HG02763 (cell line): ENCODE measurements around the gene GSTA1.
A peak's percentile ranks its signal among the peaks of the same experiment; 100 is the strongest.
"Not testable (repeated sequence)": the region's sequence is repeated elsewhere in the genome, so short reads cannot be mapped to it uniquely, and the experiment has no call there.

ENCODE experiments used
- ATAC-seq: cut with Tn5 transposase; IDR thresholded peaks from one replicate; pipeline ENCODE4 v1.9.1; 2021; ENCODE audit warnings: mild to moderate bottlenecking, moderate library complexity; ENCODE audit not compliant: unreplicated experiment

GSTA1 gene

DNA sequence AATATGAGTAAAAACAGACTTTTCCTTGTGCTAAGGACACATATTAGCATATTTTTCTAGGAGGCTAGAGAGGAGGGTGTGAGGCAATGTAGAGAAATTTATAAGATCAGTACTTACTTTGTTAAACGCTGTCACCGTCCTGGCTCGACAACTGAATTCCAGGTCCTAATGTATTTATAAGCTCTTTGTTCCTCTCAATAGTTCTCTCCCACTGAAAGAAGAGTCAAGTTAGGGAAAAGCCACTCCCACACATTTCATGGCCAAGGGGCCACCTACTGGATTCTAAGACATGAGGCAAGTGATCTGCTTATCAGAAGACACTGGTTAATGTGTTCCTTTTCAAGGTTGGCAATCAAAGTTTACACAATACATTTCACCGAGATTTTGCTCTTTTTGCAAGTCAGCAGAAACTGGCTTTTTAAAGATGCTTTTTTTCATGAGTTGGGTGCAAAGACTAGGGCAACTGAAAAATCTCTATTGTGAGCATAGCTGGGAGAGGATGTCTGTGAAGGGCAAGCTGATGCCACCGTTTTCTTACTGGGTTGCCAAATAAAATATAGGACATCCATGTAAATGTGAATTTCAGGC, at the start of gene GSTA1:
Gene GSTA1, minus strand, starts transcription at position 149 of the 588 bp plus-strand sequence. CDS start 4,549 bp downstream, outside the sequence.
- not testable (repeated sequence) for ATAC-seq

DNA sequence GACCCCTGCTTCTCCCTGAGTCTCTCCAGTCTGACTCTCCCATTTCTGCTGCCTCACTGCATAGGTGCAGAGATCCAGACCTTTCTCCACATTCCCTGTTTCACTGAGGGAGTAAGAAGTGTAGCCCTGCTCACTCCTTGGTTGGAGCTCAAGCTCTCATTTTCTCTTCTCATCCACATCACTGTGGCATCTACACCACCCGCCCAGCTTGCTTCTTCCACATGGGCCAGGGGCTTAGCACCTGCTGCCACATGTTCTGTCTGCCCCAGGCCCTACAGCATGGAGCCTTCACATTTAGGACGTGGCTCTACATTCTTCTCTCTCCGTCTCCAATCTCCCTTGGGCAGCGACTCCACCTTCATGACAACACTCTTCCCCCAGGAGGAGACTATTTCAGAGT, 45.5 kb upstream of the GSTA1 start:
- ATAC-seq = no peak

DNA sequence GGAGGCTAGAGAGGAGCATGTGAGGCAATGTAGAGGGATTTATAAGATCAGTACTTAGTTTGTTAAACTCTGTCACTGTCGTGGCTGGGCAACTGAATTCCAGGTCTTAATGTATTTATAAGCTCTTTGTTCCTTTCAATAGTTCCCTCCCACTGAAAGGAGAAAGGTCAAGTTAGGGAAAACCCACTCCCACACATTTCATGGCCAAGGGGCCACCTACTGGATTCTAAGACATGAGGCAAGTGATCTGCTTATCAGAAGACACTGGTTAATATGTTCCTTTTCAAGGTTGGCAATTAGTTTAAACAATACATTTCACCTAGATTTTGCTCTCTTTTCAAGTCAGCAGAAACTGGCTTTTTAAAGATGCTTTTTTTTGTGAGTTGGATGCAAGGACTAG, 42.4 kb upstream of the GSTA1 start:
- ATAC-seq = no peak

DNA sequence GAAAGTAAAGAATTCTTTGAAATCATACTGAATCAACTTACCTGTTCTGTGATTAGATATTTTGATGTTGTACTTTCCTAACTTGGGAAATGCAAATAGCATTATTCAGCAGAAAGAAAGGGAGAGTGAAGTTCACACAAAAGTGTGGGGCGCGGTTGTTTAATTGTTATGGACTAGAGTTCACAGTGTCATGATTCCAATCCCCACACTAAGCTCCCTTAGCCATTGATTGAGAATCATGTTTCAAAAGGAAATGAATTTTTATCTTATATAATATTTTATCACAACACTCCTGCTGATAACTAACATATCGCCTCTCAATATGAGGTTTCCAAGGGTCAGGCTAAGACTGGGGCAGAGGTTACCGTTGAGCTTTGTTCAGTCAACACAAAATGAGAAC, 40.0 kb upstream of the GSTA1 start:
- no peak for ATAC-seq

DNA sequence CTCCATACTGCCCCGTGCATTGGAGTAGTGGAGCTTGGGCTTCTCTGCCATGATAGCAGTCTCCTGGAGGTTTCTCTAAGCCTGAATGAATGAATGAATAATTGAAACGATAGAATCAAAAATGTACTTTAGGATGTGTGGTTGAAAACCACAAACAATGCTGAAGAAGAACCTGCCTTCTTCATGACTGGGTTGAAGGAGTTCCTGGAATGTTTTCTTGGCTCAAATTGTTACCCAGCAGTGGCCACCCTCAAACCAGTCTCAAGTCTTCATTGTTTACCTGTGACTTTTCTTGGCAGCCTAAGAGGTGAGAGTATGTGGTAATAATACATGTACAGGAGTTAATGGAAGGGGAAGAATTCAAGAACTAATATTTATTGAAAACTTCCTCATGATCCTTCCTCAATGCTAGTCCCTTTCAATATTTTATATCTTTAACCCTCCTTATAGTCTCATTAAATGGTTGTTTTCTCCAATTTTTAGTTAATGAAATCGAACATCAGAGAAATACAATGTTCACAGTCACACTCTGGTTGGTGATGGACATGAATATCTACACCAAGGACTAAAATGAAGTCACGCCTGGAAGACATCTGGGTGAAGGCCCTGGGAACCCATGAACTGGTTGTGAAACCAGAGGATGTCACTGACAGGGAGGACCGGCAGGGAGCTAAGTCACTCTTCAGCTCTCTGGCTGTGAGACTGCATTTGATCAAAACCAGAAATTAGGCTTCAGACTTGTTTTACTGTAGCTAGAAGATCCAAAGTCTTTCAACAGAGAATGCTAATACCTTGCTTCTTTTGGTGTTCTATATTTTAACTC, 37.4 kb upstream of the GSTA1 start, which contains the start of gene GSTA5:
Gene GSTA5, minus strand, starts transcription at position 51 of the 823 bp plus-strand sequence.
- ATAC-seq = no peak

DNA sequence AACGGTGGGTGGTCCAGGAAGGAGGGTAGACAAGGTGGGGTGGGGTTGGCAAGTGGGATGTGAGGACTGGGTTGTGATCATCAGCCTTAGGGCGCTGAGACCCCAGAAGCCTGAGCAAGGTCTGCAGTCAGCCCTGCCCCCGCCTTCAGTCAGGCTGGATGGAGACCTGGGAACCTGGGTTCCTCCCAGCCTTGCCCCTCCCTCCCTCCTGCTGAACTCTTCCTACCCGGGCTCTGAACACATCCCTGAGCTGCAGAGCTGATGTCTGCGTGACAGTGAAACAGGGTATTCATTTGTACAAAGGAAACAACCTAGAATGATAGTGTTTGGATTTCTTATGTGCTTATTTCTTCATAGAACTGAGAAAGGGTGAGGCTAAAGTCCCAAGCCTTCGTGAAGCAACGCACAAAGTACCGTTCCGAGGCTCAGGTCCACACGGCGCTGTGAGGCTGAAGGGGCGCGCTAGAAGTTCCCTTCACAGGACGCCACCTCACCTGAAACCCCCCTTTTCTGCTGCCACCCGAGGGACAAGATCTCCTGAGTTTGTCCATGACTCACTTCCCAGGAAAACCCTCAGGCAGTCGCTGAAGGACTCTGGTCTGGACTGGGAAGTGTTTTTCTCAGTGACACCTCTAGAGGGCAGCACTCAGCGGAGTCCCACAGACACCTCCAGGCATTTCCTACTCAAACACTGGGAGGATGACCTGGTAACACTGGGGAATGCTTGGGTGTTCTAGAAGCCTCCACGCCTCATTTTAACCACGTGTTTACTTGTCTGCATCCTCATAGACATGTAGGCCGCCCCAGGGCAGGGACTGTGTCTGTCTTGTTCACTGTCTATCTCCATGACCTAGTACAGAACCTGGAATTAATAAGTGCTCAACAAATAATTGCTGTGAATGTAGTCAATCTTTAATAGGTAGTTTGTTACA, 35.8 kb upstream of the GSTA1 start:
- peak; percentile 68 for ATAC-seq

DNA sequence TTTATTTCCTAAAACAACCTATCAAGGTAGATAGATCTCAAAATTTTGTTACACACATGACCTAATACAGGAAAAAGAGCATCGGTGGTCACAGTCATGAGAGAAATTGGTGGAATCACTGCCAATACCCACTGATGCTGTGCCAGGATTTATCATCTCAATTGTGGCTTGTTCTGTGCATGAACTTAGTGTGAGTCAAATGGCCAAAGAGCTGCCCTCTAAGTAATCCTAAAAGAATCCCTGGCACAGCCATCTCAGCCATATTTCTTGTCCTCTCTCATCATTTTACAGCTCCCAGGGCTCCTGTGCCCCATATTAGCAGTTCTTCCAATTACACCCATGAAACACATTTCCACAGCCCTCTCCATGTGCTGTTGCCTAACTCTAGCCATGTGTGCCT, 30.9 kb upstream of the GSTA1 start:
- ATAC-seq = no peak

DNA sequence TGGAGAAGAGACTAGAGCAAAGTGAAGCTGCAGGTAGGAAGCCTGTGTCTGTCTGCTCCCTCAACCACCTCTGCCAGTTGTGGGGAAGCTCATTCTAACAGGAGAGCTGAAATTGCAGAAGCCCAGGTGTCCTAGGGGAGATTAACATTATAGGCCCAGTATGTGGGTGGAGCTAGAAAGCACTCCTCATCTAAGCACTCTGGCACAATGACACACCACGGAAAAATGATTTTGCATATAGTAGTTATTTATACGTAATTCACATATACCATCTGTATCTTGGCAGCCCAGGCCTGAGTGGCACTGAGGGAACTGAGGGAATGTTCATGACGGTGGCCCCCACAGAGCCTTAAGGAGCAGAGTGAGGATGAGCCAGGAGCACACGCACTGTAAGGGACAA, 27.3 kb upstream of the GSTA1 start:
- not testable (repeated sequence) for ATAC-seq

DNA sequence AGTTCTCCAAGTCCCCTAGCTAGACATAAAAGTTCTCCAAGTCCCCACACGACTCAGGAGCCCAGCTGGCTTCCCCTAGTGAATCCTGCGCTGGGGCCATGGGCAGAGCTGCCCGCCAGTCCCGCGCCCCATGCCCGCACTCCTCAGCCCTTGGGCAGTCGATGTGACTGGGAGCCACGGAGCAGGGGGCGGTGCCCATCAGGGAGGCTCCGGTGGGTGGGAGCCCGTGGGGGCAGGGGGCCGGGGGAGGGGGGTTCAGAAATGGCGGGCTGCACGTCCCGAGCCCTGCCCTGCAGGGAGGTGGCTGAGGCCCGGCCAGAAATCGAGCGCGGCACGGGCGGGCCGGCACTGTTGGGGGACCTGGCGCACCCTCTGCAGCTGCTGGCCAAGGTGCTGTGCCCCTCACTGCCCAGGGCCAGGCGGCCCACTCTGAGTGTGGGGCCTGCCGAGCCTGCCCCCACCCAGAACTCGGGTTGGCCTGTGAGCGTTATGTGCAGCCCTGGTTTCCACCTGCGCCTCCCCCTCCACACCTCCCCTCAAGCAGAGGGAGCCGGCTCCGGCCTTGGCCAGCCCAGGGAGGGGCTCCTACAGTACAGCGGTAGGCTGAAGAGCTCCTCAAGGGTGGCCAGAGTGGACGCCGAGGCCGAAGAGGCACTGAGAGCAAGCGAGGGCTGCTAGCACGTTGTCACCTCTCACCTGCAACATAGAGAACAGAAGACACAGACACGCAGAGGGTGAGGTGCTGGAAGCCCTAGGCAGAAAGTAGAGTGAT, 25.6 kb upstream of the GSTA1 start:
- no peak for ATAC-seq

DNA sequence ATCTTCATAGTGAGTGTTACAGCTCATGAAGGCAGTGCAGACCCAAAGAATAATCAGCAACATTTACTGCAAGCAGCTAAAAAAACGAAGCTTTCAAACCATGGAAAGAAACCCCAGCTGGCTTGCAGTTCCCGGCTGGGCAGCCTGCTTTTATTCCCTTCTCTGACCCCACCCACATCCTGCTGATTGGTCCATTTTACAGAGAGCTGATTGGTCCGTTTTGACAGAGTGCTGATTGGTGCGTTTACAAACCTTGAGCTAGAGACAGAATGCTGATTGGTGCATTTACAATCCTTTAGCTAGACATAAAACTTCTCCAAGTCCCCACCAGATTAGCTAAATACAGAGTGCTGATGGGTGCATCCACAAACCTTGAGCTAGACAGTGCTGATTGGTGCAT, 25.0 kb upstream of the GSTA1 start:
- ATAC-seq = not testable (repeated sequence)

DNA sequence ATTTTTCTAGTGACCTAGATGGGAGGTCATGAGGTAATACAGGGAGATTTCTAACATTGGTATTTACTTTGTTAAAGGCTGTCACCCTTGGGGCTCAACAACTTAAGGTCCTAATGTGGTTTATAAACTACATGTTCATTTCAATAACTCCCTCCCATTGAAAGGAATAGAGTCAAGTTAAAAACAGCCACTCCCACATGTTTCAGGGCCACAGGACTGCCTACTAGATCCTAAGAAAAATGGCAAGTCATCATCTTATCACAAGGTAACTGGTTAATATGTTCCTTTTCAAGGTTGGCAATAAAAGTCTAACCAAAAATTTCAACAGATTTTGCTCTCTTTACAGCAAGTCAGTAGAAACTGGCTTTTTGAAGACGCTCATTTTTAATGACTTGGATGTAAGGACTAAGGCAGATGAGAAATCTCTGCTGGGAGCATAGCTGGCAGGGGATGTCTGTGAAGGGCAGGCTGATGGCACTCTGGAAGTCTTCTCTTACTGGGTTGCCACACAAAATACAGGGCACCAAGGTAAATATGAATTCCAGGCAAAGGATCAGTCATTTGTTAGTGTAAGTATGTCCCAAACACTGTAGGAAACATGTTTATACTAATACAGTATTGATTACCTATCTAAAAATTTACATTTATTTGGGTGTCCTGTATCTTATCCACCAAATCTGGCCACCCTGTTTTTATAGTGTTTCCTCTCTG, 23.6 kb upstream of the GSTA1 start:
- not testable (repeated sequence) for ATAC-seq

DNA sequence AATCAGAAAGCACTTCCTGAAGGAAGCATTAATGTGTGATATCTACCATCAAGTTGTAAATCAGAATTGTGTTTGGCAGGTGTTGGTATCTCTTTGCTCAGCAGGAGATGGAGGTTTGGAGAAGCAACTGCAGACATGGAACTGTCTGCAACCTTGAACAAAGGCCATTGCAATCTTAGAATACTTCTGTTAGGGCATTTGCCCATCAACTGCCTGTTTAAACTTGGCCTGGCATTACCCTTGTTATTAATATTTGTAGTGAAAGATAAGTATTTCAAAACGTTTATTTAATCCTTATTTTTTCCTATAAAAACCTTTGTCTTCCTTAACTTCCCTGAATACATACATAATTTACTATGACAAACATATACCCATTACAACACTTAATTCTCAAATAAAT, 22.9 kb upstream of the GSTA1 start:
- ATAC-seq = no peak

DNA sequence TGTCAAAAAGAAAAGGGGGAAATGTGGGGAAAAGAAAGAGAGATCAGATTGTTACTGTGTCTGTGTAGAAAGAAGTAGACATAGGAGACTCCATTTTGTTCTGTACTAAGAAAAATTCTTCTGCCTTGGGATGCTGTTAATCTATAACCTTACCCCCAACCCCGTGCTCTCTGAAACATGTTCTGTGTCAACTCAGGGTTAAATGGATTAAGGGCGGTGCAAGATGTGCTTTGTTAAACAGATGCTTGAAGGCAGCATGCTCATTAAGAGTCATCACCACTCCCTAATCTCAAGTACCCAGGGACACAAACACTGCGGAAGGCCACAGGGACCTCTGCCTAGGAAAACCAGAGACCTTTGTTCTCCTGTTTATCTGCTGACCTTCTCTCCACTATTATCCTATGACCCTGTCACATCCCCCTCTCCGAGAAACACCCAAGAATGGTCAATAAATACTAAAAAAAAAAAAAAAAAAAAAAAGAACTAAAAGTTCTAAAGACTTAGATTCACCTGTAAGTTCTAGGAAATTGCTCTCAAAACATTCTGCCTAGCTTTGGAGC, 22.4 kb upstream of the GSTA1 start:
- ATAC-seq = not testable (repeated sequence)

DNA sequence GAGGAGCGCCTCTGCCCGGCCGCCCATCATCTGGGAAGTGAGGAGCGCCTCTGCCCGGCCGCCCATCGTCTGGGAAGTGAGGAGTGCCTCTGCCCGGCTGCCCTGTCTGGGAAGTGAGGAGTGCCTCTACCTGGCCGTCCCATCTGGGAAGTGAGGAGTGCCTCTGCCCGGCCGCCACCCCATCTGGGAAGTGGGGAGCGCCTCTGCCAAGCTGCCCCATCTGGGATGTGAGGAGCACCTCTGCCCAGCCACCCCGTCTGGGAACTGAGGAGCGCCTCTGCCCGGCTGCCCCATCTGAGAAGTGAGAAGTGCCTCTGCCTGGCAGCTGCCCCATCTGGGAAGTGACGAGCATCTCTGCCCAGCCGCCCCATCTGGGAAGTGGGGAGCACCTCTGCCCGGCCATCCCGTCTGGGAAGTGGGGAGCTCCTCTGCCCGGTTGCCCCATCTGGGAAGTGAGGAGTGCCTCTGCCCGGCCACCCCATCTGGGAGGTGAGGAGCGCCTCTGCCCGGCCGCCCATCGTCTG, 21.7 kb upstream of the GSTA1 start:
- ATAC-seq = not testable (repeated sequence)

DNA sequence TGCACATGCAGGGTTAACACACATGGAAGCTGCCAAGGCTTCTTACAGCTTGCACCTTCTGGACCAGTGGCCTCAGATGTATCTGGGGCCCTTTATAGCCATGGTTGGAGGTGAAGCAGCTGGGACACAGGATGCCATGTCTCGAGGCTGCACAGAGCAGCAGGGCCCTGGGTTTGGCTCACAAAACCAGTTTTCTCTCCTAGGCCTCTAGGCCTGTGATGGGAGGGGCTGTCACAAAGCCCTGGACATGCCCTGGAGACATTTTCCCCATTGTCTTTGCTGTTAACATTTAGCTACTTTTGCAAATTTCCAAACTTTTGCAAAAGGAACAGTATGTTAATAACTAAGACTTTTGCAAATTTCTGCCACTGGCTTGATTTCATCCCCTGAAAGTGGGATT, 18.2 kb upstream of the GSTA1 start:
- ATAC-seq = no peak

DNA sequence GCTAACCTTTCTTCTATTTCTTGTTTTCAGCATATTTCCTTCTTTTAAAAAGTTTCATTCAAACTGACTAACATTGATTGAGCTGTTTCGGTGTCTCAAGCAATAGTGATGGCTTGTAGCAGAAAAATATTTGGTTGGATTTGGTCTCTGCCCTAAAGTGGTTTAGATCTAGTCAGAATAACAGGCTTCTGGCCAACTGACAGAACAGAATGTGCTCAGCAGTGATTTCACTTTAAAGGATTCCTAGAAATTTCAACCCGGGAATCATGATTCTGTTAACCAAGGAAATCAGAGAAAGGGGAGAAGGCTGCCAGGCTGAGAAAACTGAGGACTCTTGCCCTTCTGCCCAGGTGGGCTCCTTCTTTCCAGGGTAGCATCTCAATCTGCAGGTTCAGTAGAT, 16.6 kb upstream of the GSTA1 start:
- no peak for ATAC-seq

DNA sequence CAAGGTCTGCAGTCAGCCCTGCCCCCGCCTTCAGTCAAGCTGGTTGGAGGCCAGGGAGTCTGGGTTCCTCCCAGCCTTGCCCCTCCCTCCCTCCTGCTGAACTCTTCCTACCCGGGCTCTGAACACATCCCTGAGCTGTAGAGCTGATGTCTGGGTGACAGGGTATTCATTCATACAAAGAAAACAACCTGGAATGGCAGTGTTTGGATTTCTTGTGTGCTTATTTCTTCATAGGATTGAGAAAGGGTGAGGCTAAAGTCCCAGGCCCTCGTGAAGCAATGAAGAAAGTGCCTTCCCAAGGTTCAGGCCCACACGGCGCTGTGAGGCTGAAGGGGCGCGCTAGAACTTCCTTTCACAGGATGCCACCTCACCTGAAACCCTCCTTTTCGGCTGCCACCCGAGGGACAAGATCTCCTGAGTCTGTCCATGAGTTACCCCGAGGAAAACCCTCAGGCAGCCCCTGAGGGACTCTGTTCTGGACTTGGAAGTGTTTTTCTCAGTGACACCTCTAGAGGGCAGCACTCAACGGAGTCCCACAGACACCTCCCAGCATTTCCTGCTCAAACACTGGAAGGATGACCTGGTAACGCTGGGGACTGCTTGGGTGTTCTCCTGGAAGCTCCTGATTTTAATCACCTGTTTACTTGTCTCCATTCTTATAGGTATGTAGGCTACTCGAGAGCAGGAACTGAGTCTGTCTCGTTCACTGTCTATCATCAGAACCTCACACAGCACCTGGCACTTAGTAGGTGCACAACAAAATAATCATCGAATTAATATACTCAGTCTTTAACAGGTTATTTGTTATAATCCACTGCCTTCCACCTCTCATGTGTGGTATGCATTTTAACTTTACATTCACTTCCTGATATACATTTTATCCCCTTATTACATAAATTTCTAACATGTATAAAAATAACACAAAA, 11.8 kb upstream of the GSTA1 start:
- ATAC-seq = no peak

DNA sequence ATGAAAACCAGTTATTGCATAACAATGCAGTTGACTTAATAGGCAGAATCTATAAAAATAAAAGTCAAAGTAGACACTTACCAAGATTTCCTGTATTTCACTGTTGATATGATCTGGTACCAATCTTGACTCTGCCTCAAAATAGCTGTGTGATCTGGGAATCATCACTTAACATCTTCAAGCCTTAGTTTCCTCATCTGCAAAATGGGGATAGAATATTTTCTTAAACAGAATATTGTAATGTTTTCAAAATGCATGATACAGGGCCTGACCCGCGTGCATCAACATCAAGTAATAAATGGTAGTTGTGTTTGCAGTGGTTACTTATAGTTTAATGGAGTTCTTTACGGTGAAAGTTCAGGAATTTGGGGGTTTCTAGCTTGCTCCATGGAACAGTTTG, 10.9 kb upstream of the GSTA1 start:
- not testable (repeated sequence) for ATAC-seq
